ENCODE measurements around the gene SEMA3C. TPM values are rescaled to one million over a fixed set of nuclear protein-coding genes. Genes with fewer than 3 reads are reported as not detected.

The SEMA3C gene
- total RNA-seq, 1 experiment from 2014 or later = 232 TPM

DNA sequence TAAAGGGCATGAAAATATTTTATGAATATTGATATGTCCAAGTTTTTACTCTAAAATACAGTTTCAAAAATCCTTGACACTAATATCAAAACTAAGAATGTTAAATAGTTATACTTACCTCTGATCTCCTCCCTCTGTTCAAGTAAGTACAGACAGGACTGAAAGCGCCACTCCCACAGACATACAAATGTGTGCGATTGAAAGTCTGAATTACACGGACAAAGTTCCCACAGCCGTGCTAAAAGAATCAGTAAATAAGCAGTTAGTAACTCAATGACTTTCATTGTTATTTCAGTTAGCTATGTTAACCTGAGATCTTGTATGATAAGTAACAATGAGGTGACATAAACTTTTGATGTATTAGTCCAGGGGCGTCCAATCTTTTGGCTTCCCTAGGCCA lies 100.7 kb downstream of the SEMA3C start:
- BruUV-seq (replicated peaks) = no TSS peak
- Histone ChIP-seq H3K9me3 (ENCODE audit: control insufficient read depth, insufficient read depth, low read depth, low read length) (no peaks in the 10 kb centered on the region), H3K27me3 (ENCODE audit: control insufficient read depth, insufficient read depth, low read length) (no peaks in the 10 kb centered on the region), H3K36me3 (ENCODE audit: control insufficient read depth, insufficient read depth, low read length) (peaks cover 26% of the 10 kb centered on the region), H3K27ac (ENCODE audit: low read length) (peak overlapping the region; percentile 25; the same call in 1 of the 2 replicates), H3K4me3 (ENCODE audit: low read depth in 2 of 2, low read length in 2 of 2) (no peak overlapping the region), H3K4me1 (ENCODE audit: control insufficient read depth, insufficient read depth, low read length) (peaks cover 31% of the 10 kb centered on the region)
- intact Hi-C loops (cut with micrococcal nuclease; ENCODE audit: unreplicated experiment) = no loop called here
- ATAC-seq = no peak
- ChIA-PET POLR2A (no interaction called here), CTCF (no interaction called here)
- in situ Hi-C loops (cut with HindIII; ENCODE audit: low pct_unique_long_range_greater_than_20kb, low sequenced_read_pairs) = no loop called here
- DNase-seq (ENCODE audit: low read depth, low spot score) = no peak
- TF ChIP-seq POLR2AphosphoS5 (IDR thresholded peaks at IDR 0.05; ENCODE audit: low read depth, low read length) = no peak
- no peak for TF ChIP-seq SIN3A (IDR thresholded peaks at IDR 0.05; ENCODE audit: borderline replicate concordance, insufficient read depth, low read depth, low read length)
- no peak for TF ChIP-seq TCF7L2 (IDR thresholded peaks at IDR 0.05; ENCODE audit: low read depth, low read length)
- TF ChIP-seq CTCF (IDR thresholded peaks at IDR 0.05) = no peak
- TF ChIP-seq, protein P1, sequence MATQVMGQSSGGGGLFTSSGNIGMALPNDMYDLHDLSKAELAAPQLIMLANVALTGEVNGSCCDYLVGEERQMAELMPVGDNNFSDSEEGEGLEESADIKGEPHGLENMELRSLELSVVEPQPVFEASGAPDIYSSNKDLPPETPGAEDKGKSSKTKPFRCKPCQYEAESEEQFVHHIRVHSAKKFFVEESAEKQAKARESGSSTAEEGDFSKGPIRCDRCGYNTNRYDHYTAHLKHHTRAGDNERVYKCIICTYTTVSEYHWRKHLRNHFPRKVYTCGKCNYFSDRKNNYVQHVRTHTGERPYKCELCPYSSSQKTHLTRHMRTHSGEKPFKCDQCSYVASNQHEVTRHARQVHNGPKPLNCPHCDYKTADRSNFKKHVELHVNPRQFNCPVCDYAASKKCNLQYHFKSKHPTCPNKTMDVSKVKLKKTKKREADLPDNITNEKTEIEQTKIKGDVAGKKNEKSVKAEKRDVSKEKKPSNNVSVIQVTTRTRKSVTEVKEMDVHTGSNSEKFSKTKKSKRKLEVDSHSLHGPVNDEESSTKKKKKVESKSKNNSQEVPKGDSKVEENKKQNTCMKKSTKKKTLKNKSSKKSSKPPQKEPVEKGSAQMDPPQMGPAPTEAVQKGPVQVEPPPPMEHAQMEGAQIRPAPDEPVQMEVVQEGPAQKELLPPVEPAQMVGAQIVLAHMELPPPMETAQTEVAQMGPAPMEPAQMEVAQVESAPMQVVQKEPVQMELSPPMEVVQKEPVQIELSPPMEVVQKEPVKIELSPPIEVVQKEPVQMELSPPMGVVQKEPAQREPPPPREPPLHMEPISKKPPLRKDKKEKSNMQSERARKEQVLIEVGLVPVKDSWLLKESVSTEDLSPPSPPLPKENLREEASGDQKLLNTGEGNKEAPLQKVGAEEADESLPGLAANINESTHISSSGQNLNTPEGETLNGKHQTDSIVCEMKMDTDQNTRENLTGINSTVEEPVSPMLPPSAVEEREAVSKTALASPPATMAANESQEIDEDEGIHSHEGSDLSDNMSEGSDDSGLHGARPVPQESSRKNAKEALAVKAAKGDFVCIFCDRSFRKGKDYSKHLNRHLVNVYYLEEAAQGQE (IDR thresholded peaks at IDR 0.05; ENCODE audit: insufficient read depth in 1 of 2, low read depth in 2 of 2, low read length in 1 of 2) = no peak

DNA sequence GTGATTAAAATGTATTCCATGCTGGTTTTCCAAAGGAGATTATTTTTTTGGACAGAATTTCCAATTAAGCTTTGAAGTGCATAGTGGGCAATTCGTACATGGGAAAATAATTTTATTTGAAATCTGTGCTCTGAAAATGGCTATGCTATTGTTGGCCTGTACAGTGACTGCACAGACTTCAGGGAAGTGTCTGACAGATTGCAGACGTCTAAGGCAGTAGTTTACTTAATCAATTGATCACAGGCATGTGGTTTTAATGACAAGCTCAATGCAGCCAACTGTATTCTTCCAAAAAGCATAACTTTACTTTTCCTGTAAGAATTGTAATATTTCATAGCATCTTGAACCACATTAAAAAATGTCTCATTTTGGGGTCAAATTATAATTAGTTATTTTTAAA lies 102.0 kb downstream of the SEMA3C start:
- in situ Hi-C loops (cut with HindIII; ENCODE audit: low pct_unique_long_range_greater_than_20kb, low sequenced_read_pairs) = no loop called here
- no TSS peak for BruUV-seq (replicated peaks)
- CTCF ChIA-PET = no interaction called here
- H3K27ac ChIP-seq (ENCODE audit: low read length) = no peak overlapping the region
- H3K4me3 ChIP-seq (ENCODE audit: low read depth in 2 of 2, low read length in 2 of 2) = no peak overlapping the region
- intact Hi-C loops (cut with micrococcal nuclease; ENCODE audit: unreplicated experiment) = no loop called here
- no peak for ATAC-seq
- no peak for DNase-seq (ENCODE audit: low read depth, low spot score)
- peaks cover 18% of the 10 kb centered on the region for H3K4me1 ChIP-seq (ENCODE audit: control insufficient read depth, insufficient read depth, low read length)
- POLR2A ChIA-PET = interaction anchor here (0.5 kb wide), 1 partner anchor 9 kb away, joined by 3 read pairs; no protein-coding TSS in a partner anchor
- TF ChIP-seq POLR2AphosphoS5 (IDR thresholded peaks at IDR 0.05; ENCODE audit: low read depth, low read length) (no peak), CTCF (IDR thresholded peaks at IDR 0.05) (no peak), SIN3A (IDR thresholded peaks at IDR 0.05; ENCODE audit: borderline replicate concordance, insufficient read depth, low read depth, low read length) (no peak), TCF7L2 (IDR thresholded peaks at IDR 0.05; ENCODE audit: low read depth, low read length) (no peak)
- TF ChIP-seq, protein P1 (IDR thresholded peaks at IDR 0.05; ENCODE audit: insufficient read depth in 1 of 2, low read depth in 2 of 2, low read length in 1 of 2) = no peak
- peaks cover 20% of the 10 kb centered on the region; the same call in 1 of the 2 replicates for H3K36me3 ChIP-seq (ENCODE audit: control insufficient read depth, insufficient read depth, low read length)
- no peaks in the 10 kb centered on the region for H3K27me3 ChIP-seq (ENCODE audit: control insufficient read depth, insufficient read depth, low read length)
- no peaks in the 10 kb centered on the region for H3K9me3 ChIP-seq (ENCODE audit: control insufficient read depth, insufficient read depth, low read depth, low read length)

Data from Panc1 (cell line).